Nephron (organoid): ENCODE results near the gene PRUNE2.

Experiments
- H3K27ac Mint-ChIP-seq, 3 experiments: 2 replicates each; pipeline ENCODE4 v1.8.0; 2020; ENCODE audit warnings: mixed read lengths in 3 of 3, mild to moderate bottlenecking in 2 of 3, moderate library complexity in 1 of 3
- H3K27me3 Mint-ChIP-seq: 2 replicates; pipeline ENCODE4 v1.8.0; 2021; ENCODE audit warnings: low read depth, mild to moderate bottlenecking, moderate library complexity, mixed read lengths
- H3K36me3 Mint-ChIP-seq: 2 replicates; pipeline ENCODE4 v1.8.0; 2020; ENCODE audit warnings: low read depth, mixed read lengths
- H3K4me1 Mint-ChIP-seq: 2 replicates; pipeline ENCODE4 v1.8.0; 2020; ENCODE audit warnings: mixed read lengths
- H3K4me3 Mint-ChIP-seq, 3 experiments: 2 replicates each; pipeline ENCODE4 v1.8.0; 2020; ENCODE audit warnings: mild to moderate bottlenecking in 3 of 3, mixed read lengths in 3 of 3, moderate library complexity in 2 of 3
- H3K9me3 Mint-ChIP-seq: 2 replicates; pipeline ENCODE4 v1.8.0; 2020; ENCODE audit warnings: mixed read lengths
- CTCF ChIP-seq, 3 experiments: fragments of 200-600 bp; sonication (generic); IDR thresholded peaks; one replicate each; pipeline ENCODE4 v1.5.0; 2021; ENCODE audit warnings: antibody characterized with exemption in 3 of 3; ENCODE audit not compliant: unreplicated experiment in 3 of 3

The PRUNE2 gene

DNA sequence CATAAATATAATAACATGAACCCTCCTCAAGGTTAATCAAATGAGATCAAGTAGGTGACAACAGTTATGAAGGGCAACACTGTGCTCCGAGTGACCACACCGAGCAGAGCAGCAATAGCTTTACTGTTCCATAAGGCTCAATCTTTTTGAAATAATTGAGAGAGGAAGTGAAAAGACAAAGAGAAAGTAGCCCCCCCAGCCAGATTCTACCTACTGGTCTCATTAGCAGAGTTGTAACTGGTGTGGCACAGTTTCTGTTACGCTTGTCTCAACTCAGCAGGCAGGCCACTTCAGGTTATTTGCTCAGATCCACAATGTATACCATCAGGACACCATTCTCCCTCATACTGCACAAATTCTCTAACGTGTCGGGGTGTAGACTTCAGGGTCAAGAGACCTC is 14.0 kb downstream of the PRUNE2 start:
- Mint-ChIP-seq H3K9me3 (no peaks in the 10 kb centered on the region), H3K4me1 (peaks cover 31% of the 10 kb centered on the region), H3K27ac (no peak overlapping the region), H3K4me3 (no peak overlapping the region), H3K36me3 (no peaks in the 10 kb centered on the region), H3K27me3 (peaks cover 19% of the 10 kb centered on the region)
- no peak for TF ChIP-seq CTCF (IDR thresholded peaks at IDR 0.05; ENCODE audit: unreplicated experiment in 3 of 3)

DNA sequence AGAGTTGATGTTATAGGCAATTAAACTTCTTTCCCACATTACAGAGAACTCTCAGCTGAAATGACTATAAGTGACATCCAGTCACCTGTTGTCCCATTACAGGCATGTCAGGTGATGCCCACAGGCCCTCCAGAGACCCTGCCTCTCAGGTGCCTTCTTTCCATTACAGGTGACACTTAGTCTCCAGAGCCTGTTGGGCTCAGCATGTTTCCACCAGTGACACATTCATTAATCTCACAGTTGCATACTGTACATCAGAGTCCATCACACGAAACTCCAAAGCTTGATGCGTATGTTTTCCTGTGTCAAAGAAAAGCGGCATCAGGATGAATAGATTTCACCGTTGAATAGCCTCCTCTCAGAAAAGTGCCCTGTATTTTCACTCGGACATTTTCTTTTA is 14.6 kb downstream of the PRUNE2 start:
- H3K36me3 Mint-ChIP-seq = no peaks in the 10 kb centered on the region
- H3K9me3 Mint-ChIP-seq = no peaks in the 10 kb centered on the region
- TF ChIP-seq CTCF (IDR thresholded peaks at IDR 0.05; ENCODE audit: unreplicated experiment in 3 of 3) = no peak
- H3K27me3 Mint-ChIP-seq = peaks cover 14% of the 10 kb centered on the region
- no peak overlapping the region for H3K27ac Mint-ChIP-seq
- peaks cover 31% of the 10 kb centered on the region for H3K4me1 Mint-ChIP-seq
- no peak overlapping the region for H3K4me3 Mint-ChIP-seq

DNA sequence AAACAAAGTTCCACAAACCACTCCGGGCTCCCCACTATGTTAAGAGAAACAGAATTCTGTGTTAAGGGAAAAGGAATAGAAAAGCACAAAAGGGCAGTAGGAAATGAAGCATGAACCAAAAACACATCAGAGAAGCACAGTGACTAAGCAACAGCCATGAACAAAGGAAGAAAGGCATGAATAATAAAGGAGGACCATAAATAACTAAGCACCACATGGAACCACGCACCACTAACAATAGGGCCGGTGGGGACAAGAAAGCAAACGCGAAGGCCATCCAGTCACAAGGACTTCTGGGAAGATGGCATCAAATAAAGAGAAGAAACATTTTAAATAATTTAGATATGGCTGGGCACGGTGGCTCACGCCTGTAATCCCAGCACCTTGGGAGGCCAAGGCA is 18.0 kb downstream of the PRUNE2 start:
- H3K4me3 Mint-ChIP-seq = no peak overlapping the region
- H3K27me3 Mint-ChIP-seq = peaks cover 8% of the 10 kb centered on the region
- no peak for TF ChIP-seq CTCF (IDR thresholded peaks at IDR 0.05; ENCODE audit: unreplicated experiment in 3 of 3)

GRCh38 chr9:76887003-76887821 is 18.7 kb downstream of the PRUNE2 start:
- Mint-ChIP-seq H3K4me1 (peaks cover 16% of the 10 kb centered on the region), H3K9me3 (no peaks in the 10 kb centered on the region), H3K4me3 (peak overlapping the region in 1 of 3 experiments; percentile 49), H3K27me3 (peaks cover 8% of the 10 kb centered on the region), H3K27ac (peak overlapping the region; percentile 9 to 31 (median 23)), H3K36me3 (no peaks in the 10 kb centered on the region)
- no peak for TF ChIP-seq CTCF (IDR thresholded peaks at IDR 0.05; ENCODE audit: unreplicated experiment in 3 of 3)

More for the DNA sequence above, 18.0 kb downstream of the PRUNE2 start:
- Mint-ChIP-seq H3K9me3 (no peaks in the 10 kb centered on the region), H3K27ac (peak overlapping the region; percentile 3 to 23 (median 9)), H3K4me1 (peaks cover 17% of the 10 kb centered on the region), H3K36me3 (no peaks in the 10 kb centered on the region)

DNA sequence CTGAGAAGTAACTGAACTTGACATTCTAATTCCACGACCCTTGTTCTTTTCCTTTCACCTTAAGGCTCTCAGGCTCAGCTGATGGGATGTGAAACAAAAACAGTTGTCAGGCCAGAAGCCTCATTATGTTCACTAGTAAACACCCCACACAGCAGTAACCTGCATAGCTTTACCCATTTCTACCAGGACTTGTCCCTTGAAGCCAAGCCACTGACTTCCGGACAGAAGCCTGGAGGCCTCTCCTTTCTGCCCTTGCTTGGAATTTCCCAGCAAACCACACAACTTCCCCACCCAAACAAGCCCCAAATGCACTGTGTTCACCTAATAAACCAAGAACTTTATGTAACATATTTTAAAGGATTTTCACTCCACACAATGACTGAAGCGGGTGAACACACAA is 19.6 kb downstream of the PRUNE2 start:
- H3K4me1 Mint-ChIP-seq = peaks cover 16% of the 10 kb centered on the region
- H3K27me3 Mint-ChIP-seq = peaks cover 8% of the 10 kb centered on the region
- no peak overlapping the region for H3K27ac Mint-ChIP-seq
- no peak for TF ChIP-seq CTCF (IDR thresholded peaks at IDR 0.05; ENCODE audit: unreplicated experiment in 3 of 3)
- no peaks in the 10 kb centered on the region for H3K36me3 Mint-ChIP-seq
- H3K4me3 Mint-ChIP-seq = no peak overlapping the region
- no peaks in the 10 kb centered on the region for H3K9me3 Mint-ChIP-seq

DNA sequence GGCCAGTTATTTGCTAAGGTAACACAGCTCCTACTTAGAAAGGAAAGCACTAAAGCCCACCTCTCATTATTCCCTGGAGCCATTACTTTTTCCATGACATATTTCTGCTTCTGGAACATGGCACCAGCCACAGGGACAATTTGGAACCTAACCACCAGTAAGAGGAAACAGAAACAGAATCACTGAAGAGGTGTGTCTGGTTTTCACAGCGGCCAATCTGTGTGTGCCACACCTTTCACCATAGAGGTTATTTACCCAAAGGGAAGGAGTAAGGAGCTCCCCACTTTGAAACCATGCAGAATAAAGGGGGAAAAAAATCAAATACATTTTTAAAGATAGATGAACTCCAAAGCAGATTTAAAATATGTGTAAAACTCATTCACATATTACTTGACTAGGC is 21.1 kb downstream of the PRUNE2 start:
- peaks cover 5% of the 10 kb centered on the region for H3K27me3 Mint-ChIP-seq

More for the DNA sequence above, 21.1 kb downstream of the PRUNE2 start:
- no peaks in the 10 kb centered on the region for H3K36me3 Mint-ChIP-seq
- peaks cover 12% of the 10 kb centered on the region for H3K4me1 Mint-ChIP-seq
- no peak for TF ChIP-seq CTCF (IDR thresholded peaks at IDR 0.05; ENCODE audit: unreplicated experiment in 3 of 3)
- no peak overlapping the region for H3K27ac Mint-ChIP-seq
- H3K4me3 Mint-ChIP-seq = no peak overlapping the region
- no peaks in the 10 kb centered on the region for H3K9me3 Mint-ChIP-seq
